Neural crest cell (in vitro differentiated cells): ENCODE measurements around the gene SLC36A2. TPM values are rescaled to one million over a fixed set of nuclear protein-coding genes. Genes with fewer than 3 reads are reported as not detected.
A peak's percentile ranks its signal among the peaks of the same experiment; 100 is the strongest.

Source experiments
- DNase-seq: peaks from one replicate; pipeline ENCODE4 v3.0.0; 2021; ENCODE audit warnings: low read depth, mixed read lengths, low spot score
- H3K27ac Mint-ChIP-seq: one replicate; pipeline ENCODE4 v1.8.0; 2021; ENCODE audit warnings: mild to moderate bottlenecking, mixed read lengths; ENCODE audit not compliant: unreplicated experiment
- H3K27me3 Mint-ChIP-seq: 2 replicates; pipeline ENCODE4 v1.8.0; 2021; ENCODE audit warnings: low read depth, mild to moderate bottlenecking, mixed read lengths
- H3K36me3 Mint-ChIP-seq: 2 replicates; pipeline ENCODE4 v1.8.0; 2021; ENCODE audit warnings: low read depth, mild to moderate bottlenecking, mixed read lengths
- H3K4me1 Mint-ChIP-seq: 2 replicates; pipeline ENCODE4 v1.8.0; 2021; ENCODE audit warnings: mixed read lengths
- H3K4me3 Mint-ChIP-seq: one replicate; pipeline ENCODE4 v1.8.0; 2021; ENCODE audit warnings: mild to moderate bottlenecking, mixed read lengths
- H3K9me3 Mint-ChIP-seq: 2 replicates; pipeline ENCODE4 v1.8.0; 2021; ENCODE audit warnings: mixed read lengths
- CTCF ChIP-seq: fragments of 200-600 bp; sonication (generic); conservative IDR thresholded peaks from 2 replicates; pipeline ENCODE4 v1.5.0; 2021; ENCODE audit warnings: antibody characterized with exemption, mild to moderate bottlenecking
- total RNA-seq: library from RNA; stranded (reverse); gene quantifications from 2 replicates; pipeline ENCODE4 v1.2.1, GENCODE V29; 2021

The SLC36A2 gene
- total RNA-seq, 1 donor from 2014 or later: not detected

- Mint-ChIP-seq H3K27ac (no peak overlapping the region), H3K4me3 (no peak overlapping the region), H3K9me3 (no peaks in the 10 kb centered on the region), H3K4me1 (peaks cover 2% of the 10 kb centered on the region), H3K27me3 (no peaks in the 10 kb centered on the region), H3K36me3 (no peaks in the 10 kb centered on the region)
- TF ChIP-seq CTCF: no peak
- no peak for DNase-seq
Observed at GRCh38 chr5:151327585-151327984, 19.8 kb downstream of the SLC36A2 start.

DNA sequence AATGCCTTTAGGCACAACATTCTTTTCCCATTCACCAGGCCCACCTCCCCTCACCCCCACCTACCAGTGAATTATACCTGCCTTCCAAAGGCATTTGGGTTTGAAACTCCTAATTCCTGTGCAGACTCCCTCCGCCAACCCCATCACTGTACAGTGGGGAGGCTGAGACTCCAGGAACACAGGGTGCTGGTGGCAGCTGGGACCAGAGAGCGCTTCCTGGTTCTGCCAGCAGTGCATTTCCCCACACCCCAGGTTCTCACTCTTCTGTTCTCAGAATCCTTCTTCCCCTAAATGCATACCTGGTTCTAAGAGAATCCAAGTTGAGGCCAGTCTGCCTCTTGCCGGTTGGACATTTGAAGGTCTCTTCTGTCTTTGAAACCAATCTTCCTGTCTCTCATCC lies 21.1 kb downstream of the SLC36A2 start:
- Mint-ChIP-seq H3K36me3 (no peaks in the 10 kb centered on the region), H3K27me3 (no peaks in the 10 kb centered on the region), H3K4me3 (no peak overlapping the region), H3K9me3 (no peaks in the 10 kb centered on the region), H3K4me1 (peaks cover 14% of the 10 kb centered on the region), H3K27ac (no peak overlapping the region)
- no peak for TF ChIP-seq CTCF
- no peak for DNase-seq

GRCh38 chr5:151320481-151320880 lies 26.9 kb downstream of the SLC36A2 start:
- no peaks in the 10 kb centered on the region for H3K36me3 Mint-ChIP-seq

DNA sequence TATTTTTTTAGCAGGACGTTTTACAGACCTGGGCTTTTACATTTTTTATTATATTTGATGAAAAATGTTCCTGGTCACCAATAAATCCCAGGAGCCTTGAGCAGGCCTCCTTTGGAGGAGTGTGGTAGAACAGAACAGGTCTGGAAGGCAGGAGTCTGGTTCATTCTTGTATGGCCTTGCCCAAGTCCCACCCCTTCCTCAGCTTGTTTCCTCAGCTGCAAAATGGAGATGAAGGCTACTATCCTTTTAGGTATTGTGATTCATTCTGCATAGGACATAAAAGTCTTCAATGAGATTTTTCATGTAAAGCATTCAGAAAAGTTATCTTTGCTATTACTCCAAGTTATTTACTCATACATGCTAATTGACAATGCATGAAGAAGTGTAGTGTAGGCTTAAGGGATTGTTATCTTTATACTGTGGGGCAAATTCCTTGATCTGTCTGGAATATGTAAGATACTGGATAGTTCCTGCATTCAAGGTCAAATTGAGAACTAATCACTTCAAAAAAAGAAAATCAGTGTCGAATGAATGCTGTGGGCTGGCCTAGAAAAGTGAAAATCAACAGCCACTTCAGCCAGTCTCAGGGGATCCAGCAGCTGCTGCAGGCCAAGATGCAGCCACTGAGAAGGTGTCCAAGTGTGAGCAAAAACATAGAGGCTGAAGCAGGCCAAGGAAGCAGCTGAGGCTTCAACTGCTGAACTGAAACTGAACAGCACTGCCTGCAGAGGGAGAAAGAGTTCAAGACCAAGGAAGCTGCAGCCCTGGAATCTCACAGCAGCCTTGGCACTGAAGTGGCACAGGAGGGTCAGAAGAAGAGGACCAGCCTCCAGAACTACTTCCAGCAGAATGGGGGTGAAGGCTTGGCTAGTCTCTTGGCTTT lies 28.3 kb downstream of the SLC36A2 start:
- H3K36me3 Mint-ChIP-seq: no peaks in the 10 kb centered on the region
- no peak overlapping the region for H3K4me3 Mint-ChIP-seq
- peaks cover 18% of the 10 kb centered on the region for H3K4me1 Mint-ChIP-seq
- DNase-seq: no peak
- TF ChIP-seq CTCF: peak; percentile 29
- H3K27ac Mint-ChIP-seq: no peak overlapping the region
- H3K27me3 Mint-ChIP-seq: no peaks in the 10 kb centered on the region
- no peaks in the 10 kb centered on the region for H3K9me3 Mint-ChIP-seq

More at GRCh38 chr5:151320481-151320880, 26.9 kb downstream of the SLC36A2 start:
- Mint-ChIP-seq H3K9me3 (no peaks in the 10 kb centered on the region), H3K4me1 (peaks cover 18% of the 10 kb centered on the region), H3K4me3 (no peak overlapping the region), H3K27me3 (no peaks in the 10 kb centered on the region), H3K27ac (no peak overlapping the region)
- no peak for DNase-seq
- no peak for TF ChIP-seq CTCF

DNA sequence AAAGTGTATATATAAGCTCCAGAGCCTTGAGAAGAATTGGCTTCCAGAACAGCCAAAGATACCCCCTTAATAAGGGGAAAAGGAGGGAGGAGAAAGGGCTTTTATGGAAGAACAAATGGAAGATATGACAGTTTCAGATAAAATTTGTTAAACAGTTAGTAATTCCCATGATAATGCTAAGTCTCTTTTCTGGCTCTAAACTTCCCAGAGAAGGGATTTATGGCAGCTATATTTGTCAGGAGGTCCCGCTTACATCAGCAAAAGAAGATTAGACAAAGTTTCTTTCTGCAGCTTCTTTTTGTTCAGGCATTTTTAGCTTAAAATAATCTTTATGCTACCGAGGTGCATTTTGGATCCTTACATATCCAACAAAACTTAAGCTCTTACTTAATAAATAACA lies 29.5 kb downstream of the SLC36A2 start:
- Mint-ChIP-seq H3K4me1 (peaks cover 18% of the 10 kb centered on the region), H3K9me3 (no peaks in the 10 kb centered on the region), H3K4me3 (no peak overlapping the region), H3K27ac (no peak overlapping the region), H3K27me3 (no peaks in the 10 kb centered on the region), H3K36me3 (no peaks in the 10 kb centered on the region)
- TF ChIP-seq CTCF: no peak
- DNase-seq: no peak
